Ovary (tissue), 9 donors: ENCODE data around the gene ABCB1. TPM values are rescaled to one million over a fixed set of nuclear protein-coding genes. Genes with fewer than 3 reads are reported as not detected.

Experiments used
- DNase-seq, 5 donors: peaks; one replicate each; pipeline ENCODE4 v3.0.0-alpha.2; 2019 to 2020
- H3K27ac ChIP-seq, 2 donors: fragments of 200-600 bp; one replicate each; pipeline versions ENCODE4 v1.5.1 to v1.8.0; 2019 to 2022
- H3K27me3 ChIP-seq: fragments of 200-600 bp; one replicate; pipeline ENCODE4 v1.8.0; 2022
- H3K36me3 ChIP-seq: fragments of 200-600 bp; sonication (generic); one replicate; pipeline ENCODE4 v1.5.1; 2019
- H3K4me1 ChIP-seq: one replicate; pipeline ENCODE4 v1.8.1; 2013; ENCODE audit warnings: mild to moderate bottlenecking, moderate library complexity; ENCODE audit not compliant: insufficient read depth
- H3K4me3 ChIP-seq: fragments of 200-600 bp; sonication (generic); one replicate; pipeline ENCODE4 v1.5.1; 2017
- H3K9me3 ChIP-seq, 2 donors: fragments of 200-600 bp in 1 of 2; sonication (generic) in 1 of 2; one replicate each; pipeline versions ENCODE4 v1.5.1 to v1.8.1; 2013 to 2019; ENCODE audit warnings: mild to moderate bottlenecking in 1 of 2, moderate library complexity in 1 of 2
- EP300 ChIP-seq: sonication (generic); formaldehyde crosslinking; IDR thresholded peaks from one replicate; pipeline ENCODE4 v1.6.1; 2017; ENCODE audit warnings: antibody characterized with exemption
- POLR2A ChIP-seq: fragments of 450-650 bp; IDR thresholded peaks from one replicate; pipeline ENCODE4 v1.6.1; 2017; ENCODE audit warnings: antibody characterized with exemption, mild to moderate bottlenecking, moderate library complexity
- WGBS, 3 donors: extraction: QIAGEN DNeasy Blood & Tissue Kit in 1 of 3; methylation state at CpG; one replicate each; pipeline versions ENCODE4 v1.1.5 to v1.1.7; 2013 to 2017; 5-methylcytosine and 5-hydroxymethylcytosine counted together
- intact Hi-C, 4 donors: fragments of 100-400 bp; cut with DNase I; formaldehyde crosslinking; loops; one replicate each; pipeline versions ENCODE4 v1.11.0 to v1.15.1; 2022 to 2023
- polyA plus RNA-seq, 2 donors: library from polyadenylated mRNA; stranded (reverse); fragments of 200-250 nt in 1 of 2; fragments of 350-450 nt in 1 of 2; fragmentation: Illumina TruSeq in 1 of 2; extraction: RNeasy Lipid Tissue Mini Kit (QIAGEN cat#74804) in 1 of 2; gene quantifications; one replicate each; pipeline ENCODE4 v1.2.3, GENCODE V29; 2013 to 2014
- total RNA-seq, 7 donors: library from RNA; depleted of rRNA in 2 of 7; stranded (reverse); fragments of >200 nt in 2 of 7; fragmentation: NEBNext Ultra II Directional in 3 of 7; extraction: Animal tissue kit (Norgen Biotek cat#: 25700) in 3 of 7; gene quantifications; one replicate each; pipeline versions ENCODE4 v1.1.0 to v1.2.4, GENCODE V29; 2016 to 2023
- TF ChIP-seq, protein P1 (sequence below), 3 donors: fragments of 450-650 bp in 2 of 3; fragments of 200-600 bp in 1 of 3; IDR thresholded peaks; one replicate each; pipeline versions ENCODE4 v1.5.1 to v1.8.0; 2016 to 2022; ENCODE audit warnings: antibody characterized with exemption in 3 of 3, mild to moderate bottlenecking in 1 of 3
- donor health status: DM: no; HTN: no; CAD: no; lungs with moderate emphysema.
- donor health status: DM: no; HTN: no; CAD: no.
- donor health status: Bipolar disorder and iron deficiency.
- donor health status: DM: yes; HTN: yes; CAD: no.
- donor health status: DM: no; HTN: no; CAD: no.
- donor health status: DM: yes; HTN: yes; CAD: no.

ABCB1 gene
- total and polyA plus RNA-seq, 9 donors = 3.4 to 22.8 (median 8.1) TPM

DNA sequence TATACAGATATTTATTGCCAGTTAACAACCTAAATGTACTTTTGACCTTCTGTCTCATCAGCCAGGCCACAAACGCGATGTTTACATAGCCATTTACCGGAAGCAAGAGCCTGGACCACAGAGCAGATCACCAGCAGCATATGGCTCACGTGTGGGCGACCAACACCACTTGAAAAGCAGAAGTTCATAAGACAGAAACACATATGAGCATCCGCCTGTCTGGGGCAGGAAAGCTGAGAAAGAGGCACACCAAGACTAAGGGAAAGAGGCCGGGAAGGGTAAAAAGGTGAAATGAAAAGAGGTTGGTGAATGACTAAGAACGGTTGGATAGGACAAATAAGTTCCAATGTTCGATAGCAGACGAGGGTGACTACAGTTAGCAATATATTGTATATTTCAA lies 1.3 kb downstream of the ABCB1 start:
- H3K27me3 ChIP-seq = no peaks in the 10 kb centered on the region
- no peaks in the 10 kb centered on the region for H3K4me1 ChIP-seq
- 76 to 82% (median 77%) methylated on average over 10 of the region's 10 CpGs for WGBS, 3 donors
- H3K27ac ChIP-seq = no peak overlapping the region
- no peak for DNase-seq
- no peaks in the 10 kb centered on the region for H3K9me3 ChIP-seq
- no peak overlapping the region for H3K4me3 ChIP-seq
- TF ChIP-seq POLR2A = no peak
- TF ChIP-seq, protein P1, sequence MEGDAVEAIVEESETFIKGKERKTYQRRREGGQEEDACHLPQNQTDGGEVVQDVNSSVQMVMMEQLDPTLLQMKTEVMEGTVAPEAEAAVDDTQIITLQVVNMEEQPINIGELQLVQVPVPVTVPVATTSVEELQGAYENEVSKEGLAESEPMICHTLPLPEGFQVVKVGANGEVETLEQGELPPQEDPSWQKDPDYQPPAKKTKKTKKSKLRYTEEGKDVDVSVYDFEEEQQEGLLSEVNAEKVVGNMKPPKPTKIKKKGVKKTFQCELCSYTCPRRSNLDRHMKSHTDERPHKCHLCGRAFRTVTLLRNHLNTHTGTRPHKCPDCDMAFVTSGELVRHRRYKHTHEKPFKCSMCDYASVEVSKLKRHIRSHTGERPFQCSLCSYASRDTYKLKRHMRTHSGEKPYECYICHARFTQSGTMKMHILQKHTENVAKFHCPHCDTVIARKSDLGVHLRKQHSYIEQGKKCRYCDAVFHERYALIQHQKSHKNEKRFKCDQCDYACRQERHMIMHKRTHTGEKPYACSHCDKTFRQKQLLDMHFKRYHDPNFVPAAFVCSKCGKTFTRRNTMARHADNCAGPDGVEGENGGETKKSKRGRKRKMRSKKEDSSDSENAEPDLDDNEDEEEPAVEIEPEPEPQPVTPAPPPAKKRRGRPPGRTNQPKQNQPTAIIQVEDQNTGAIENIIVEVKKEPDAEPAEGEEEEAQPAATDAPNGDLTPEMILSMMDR (IDR thresholded peaks at IDR 0.05) = no peak
- TF ChIP-seq EP300 = no peak
- H3K36me3 ChIP-seq = no peaks in the 10 kb centered on the region
- intact Hi-C loops = no loop called here

DNA sequence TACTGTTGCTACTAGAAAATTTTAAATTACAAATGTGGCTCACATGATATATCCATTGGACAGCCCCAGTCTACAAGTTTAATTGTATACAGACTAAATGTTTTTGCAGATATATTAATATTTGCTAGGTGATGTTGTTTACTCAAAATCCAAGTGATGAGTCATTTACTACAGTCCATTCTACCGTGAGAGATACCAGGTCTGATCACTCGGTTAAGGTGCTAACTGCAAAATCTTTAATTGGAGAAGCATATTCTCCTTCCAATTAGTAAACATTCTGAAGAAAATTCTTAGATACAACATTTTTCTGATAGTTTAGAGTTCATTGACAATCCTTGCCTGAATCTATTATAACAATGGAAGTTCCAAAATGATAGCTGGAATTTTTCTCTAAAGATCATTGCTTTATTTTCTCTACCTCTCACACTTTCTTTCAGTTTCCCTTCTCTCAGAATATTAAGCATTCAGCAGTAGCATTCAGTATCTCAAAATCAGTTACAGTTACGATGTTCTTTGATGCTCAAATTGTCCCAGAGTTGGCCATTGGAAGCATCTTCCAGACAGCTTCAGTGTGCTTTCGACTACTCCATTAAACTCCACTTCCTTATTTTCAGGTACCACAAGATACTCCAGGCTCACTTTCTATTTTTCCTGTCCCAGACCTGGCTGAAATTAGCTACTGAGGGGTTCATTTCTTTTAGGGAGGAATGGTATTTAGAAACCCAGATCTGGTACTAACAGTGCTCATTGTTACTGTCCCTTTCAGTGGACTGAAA lies 2.3 kb downstream of the ABCB1 start:
- H3K4me1 ChIP-seq = no peaks in the 10 kb centered on the region
- no peak overlapping the region for H3K27ac ChIP-seq
- TF ChIP-seq, protein P1 (IDR thresholded peaks at IDR 0.05) = no peak
- no peak for TF ChIP-seq EP300
- no peak for TF ChIP-seq POLR2A
- no peaks in the 10 kb centered on the region for H3K9me3 ChIP-seq
- intact Hi-C loops = no loop called here
- WGBS, 3 donors = 82% methylated on average over 4 of the region's 4 CpGs
- H3K4me3 ChIP-seq = no peak overlapping the region
- no peaks in the 10 kb centered on the region for H3K36me3 ChIP-seq
- H3K27me3 ChIP-seq = no peaks in the 10 kb centered on the region
- DNase-seq = no peak

DNA sequence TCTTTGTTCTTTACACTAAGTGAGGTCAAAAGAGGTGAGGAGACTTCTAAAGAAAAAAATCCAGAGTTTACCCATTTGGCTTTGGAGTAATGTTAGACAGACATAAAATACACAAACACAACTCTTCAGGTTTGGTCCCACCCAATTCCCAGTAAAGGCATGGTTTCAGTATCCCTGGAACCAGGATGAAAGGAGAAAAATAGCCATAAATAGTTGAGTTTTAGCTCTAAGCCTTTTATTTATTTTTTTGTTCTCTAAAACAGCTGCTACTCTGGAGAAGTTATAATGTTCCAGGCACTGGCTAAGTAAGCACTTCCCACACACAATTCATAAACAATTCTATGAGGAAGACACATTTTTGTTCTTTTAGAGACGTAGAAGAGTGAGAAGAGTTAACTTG lies 4.0 kb downstream of the ABCB1 start:
- Histone ChIP-seq H3K36me3 (no peaks in the 10 kb centered on the region), H3K4me3 (no peak overlapping the region), H3K4me1 (no peaks in the 10 kb centered on the region), H3K27me3 (no peaks in the 10 kb centered on the region), H3K27ac (no peak overlapping the region), H3K9me3 (no peaks in the 10 kb centered on the region)
- intact Hi-C loops = no loop called here
- no peak for TF ChIP-seq EP300
- DNase-seq = no peak
- 8 to 19% (median 13%) methylated on average over 1 of the region's 1 CpG for WGBS, 3 donors

DNA sequence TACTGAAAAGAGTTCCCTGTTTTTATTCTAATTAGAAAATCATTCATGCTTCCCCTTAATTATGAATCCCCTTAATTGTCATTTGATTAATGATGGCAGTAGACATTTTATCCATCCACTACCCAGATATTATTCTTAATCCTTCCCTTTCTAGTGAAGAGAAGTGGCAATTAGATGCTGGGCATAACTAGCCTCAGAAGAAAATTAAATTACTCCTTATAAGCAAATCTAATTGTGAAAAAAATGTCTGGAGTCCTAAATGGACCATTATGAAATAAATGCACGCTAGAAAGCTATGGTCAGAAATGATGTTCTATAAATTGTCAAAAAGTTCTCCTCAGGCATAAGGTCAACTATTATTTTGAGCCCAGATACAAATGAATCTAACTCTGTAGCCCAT lies 4.5 kb downstream of the ABCB1 start:
- Histone ChIP-seq H3K36me3 (no peaks in the 10 kb centered on the region), H3K27me3 (no peaks in the 10 kb centered on the region), H3K4me3 (no peak overlapping the region), H3K27ac (no peak overlapping the region), H3K9me3 (no peaks in the 10 kb centered on the region), H3K4me1 (no peaks in the 10 kb centered on the region)
- no peak for DNase-seq
- 77 to 85% (median 80%) methylated on average over 1 of the region's 1 CpG for WGBS, 3 donors
- no peak for TF ChIP-seq POLR2A
- TF ChIP-seq, protein P1 (IDR thresholded peaks at IDR 0.05) = no peak
- no peak for TF ChIP-seq EP300
- intact Hi-C loops = no loop called here

DNA sequence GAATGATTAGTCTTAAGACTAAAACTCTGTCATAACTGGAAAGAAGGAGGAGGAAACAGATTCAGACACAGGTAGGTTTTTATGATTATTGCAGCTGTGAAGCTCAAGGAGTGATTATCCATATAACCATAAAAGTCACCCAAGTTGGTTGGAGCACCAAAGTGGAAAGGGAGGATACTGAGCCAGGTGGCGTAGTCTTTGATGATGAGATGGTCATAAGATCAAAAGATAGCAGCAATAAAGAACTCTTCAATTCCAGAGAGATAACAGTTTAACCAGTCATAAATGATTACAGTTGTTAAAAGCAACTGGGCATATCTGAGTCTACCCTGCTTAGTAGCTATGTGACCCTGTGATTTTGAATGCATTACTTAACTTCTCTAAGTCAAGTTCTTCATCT lies 8.4 kb downstream of the ABCB1 start:
- DNase-seq = no peak
- TF ChIP-seq EP300 (no peak), POLR2A (no peak)
- TF ChIP-seq, protein P1 (IDR thresholded peaks at IDR 0.05) = no peak
- no peak overlapping the region for H3K4me3 ChIP-seq
- no peaks in the 10 kb centered on the region for H3K27me3 ChIP-seq
- no peaks in the 10 kb centered on the region for H3K9me3 ChIP-seq
- intact Hi-C loops = no loop called here
- H3K4me1 ChIP-seq = no peaks in the 10 kb centered on the region
- 86 to 95% (median 90%) methylated on average over 1 of the region's 1 CpG for WGBS, 3 donors
- H3K36me3 ChIP-seq = no peaks in the 10 kb centered on the region
- no peak overlapping the region for H3K27ac ChIP-seq
